ENCODE measurements around the gene CLEC2L. TPM values are rescaled to one million over a fixed set of nuclear protein-coding genes. Genes with fewer than 3 reads are reported as not detected.

CLEC2L gene
- total RNA-seq, 1 donor from 2014 or later: not detected

DNA sequence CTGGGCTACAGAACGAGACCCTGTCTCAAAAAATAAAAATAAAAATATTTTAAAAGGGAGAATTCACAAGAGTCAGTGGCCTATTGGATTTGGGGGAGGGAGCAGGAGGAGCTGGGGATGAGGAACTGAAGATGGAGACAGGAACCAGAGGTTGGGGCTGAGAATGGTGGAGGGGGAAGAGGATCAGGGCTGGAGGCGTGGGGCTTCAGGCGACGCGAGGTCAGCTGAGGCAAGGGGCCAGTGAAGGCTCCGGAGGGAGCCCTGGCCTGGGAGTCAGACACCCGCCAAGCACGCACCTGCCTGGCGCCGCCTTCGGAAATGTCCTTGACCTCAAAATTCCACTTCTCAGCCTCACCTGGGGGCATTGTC lies 671 bp upstream of the CLEC2L start:
- intact Hi-C loops (cut with micrococcal nuclease): no loop called here

DNA sequence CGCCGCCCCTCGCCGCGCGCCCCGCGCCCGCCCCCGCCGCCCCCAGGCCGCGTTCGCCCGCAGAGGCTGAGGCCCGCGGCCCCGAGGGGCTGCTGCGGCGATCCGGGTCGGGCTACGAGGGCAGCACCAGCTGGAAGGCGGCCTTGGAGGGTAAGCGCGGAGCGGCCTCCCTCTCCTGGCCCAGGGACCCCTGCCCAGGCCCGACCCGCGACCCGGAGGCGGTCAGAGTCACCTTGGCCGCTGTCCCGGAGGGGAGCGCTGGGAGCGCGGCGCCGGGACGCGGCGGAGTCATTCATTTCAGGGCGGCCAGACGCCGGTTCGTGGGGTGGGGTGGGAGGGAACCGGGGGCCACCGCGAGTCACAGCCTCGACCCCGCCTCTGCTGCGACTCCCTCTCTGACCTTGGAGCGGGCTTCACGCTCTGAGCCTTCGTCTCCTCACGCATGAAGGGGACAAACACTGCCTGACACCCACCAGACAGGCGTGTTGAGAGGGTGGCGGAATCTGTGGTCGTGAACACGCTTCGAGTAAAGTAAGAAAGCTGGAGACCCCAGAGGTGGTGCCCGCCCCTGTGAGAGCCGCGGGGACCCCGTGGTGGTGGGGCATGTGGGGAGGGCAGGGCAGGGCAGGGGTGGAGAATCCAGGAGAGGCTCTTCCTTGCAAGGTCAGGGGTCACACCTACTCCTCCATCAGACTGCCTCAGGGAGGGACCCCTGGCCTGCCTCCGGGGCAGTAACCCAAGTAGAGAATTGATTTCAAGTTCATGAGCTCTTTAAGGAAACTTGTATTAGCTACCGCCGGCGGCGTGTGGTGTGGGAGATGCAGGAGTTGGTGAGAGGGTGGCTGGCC lies 707 bp downstream of the CLEC2L start:
- intact Hi-C loops (cut with micrococcal nuclease): no loop called here

GRCh38 chr7:139525239-139525638 lies 1.8 kb downstream of the CLEC2L start:
- intact Hi-C loops (cut with micrococcal nuclease): no loop called here

DNA sequence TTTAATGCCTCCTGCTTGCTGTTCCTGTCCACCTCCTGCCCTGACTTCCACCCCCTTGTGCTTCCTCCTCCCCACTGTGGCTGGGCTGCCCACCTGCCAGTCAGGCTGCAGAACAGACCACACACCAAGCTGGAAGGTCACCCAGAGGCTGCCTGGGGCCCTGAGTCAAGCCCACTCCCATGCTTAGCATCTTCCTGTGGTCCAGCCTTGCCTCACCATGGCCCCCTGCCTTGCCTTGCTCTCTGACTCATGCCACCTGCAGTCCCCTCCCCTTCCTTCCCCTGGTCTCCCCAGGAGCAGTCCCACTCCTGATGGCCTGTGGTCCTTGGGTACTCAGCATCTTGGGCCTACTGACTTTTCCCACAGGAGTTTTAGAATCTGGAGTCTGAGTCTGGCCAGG lies 2.3 kb downstream of the CLEC2L start:
- intact Hi-C loops (cut with micrococcal nuclease): no loop called here

DNA sequence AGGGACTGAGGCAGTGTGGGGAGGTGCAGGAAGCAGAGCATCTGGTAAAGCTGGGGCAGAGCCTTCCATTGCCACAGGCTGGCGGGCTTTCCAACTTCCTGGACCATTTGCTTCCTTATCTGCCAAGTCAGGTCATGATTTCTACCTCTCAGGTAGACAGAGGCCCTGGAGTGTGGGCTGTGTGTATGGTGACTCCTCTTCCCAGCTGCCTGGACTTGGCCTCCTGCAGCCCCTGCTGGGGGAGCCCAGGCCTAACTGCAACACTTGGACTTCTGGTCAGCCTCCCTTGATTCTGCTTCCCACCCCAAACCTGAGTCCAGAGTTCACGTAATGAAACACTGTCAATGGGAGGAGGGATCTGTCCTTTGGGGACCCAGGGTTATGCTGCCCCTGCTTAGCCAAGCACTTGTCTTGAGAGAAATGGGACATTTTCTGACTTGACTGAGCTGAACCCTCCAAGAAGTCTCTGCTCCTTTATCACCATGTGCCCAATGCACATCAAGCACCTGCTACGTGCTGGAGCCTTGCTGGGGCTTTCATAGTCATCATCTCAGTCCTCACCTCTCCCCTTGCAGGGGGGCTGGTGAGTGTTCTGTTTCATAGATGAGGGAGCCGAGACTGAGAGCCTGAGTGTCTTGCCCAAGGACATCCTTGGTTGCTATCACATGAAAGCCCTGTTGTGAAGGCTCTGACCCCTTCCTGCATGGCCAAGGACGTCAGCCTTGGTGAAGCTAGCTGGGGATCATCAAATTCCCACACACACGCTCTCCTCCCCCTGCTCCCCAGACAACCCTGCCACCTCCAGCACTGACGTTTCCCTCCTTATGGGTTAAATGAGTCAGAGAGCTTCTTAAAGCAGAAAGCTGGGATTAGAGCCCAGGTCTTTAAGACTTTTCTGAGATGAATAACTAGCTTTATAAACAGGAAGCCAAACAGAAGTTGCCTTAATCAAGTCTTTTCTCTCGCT lies 3.4 kb downstream of the CLEC2L start:
- intact Hi-C loops (cut with micrococcal nuclease): no loop called here

GRCh38 chr7:139531094-139531493 lies 7.6 kb downstream of the CLEC2L start:
- intact Hi-C loops (cut with micrococcal nuclease): no loop called here

DNA sequence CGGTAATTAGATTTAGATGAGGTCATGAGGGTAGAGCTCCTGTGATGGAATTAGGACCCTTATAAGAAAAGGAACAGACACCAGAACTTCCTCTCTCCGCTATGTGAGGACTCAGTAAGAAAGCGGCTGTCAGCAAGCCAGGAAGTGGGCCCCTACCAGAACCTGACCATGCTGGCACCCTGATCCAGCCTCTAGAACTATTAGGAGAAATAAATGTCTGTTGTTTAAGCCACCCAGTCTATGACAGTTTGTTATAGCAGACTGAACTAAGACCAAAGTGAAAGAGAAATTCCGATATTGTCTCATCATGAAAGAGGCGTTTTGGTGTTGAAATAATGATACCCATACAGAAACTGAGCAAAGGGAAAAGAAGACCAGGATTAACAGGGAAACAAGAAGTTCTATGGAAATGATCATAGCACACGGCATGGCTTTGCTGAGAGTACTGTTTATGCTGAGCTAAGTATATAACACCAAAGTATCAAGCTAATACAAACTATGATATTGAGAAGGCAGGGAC lies 9.2 kb downstream of the CLEC2L start:
- intact Hi-C loops (cut with micrococcal nuclease): no loop called here

- intact Hi-C loops (cut with micrococcal nuclease): no loop called here
Observed at GRCh38 chr7:139534096-139534495, 10.6 kb downstream of the CLEC2L start.

DNA sequence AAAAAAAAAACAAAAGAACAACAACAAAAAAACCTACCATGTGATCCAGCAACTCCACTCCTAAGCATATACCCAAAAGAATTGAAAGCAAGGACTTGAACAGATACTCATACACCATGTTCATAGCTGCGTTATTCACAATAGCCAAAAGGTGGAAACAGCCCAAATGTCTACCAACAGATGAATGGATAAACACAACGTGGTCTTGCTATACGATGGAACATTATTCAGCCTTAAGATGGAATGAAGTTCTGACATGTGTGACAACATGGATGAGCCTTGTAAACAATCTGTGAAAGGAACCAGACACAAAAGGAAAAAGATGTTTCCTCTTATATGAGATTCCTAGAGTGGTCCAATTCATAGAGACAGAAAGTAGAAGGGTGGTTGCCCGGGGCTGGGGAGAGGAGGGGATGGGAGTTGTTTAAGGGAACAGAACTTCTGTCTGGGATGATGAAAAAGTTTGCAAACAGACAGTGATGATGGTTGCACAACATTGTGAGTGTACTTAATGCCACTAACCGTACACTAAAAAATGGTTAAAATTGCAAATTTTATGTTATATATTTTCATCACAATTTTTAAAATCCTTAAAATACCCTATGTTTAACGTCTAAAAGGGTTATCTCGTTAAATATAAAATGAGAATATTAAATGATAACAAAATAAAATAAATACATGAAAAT lies 11.6 kb downstream of the CLEC2L start:
- intact Hi-C loops (cut with micrococcal nuclease): no loop called here

- intact Hi-C loops (cut with micrococcal nuclease): no loop called here
Observed at GRCh38 chr7:139536152-139536551, 12.7 kb downstream of the CLEC2L start.

DNA sequence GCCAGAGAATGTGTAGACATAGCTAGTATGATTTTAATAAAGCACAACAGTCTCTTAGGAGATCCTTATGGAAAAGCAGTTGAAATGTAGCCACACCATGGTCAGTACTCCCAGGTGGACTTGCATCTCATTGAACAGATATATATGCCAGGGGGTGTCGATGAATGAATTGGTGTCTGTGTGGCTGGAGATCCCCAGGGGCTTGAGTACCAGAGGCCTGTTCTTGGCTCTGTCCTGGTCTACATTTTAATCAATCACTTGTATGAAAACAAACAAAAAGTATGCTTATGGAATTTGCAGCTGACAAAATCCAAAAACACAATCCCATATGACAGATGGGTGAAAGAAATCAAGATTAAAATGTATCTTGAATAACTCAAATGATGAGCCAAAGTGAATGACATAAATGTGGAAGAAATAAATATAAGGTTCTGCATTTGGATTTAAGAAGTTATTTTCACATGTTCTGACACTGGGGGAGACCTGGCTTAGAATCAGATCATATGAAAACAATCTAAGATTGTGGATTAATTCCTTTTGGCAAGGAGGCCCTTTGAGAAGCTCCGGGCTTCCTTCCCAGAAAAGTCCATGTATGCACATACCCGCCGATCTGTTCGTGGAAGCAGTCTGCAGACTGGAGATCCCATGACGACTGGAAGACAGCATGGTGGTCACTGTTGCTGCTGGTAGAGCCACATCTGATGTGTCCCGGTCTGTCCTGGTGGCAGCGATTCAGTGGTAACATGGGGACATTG lies 15.6 kb downstream of the CLEC2L start:
- intact Hi-C loops (cut with micrococcal nuclease): no loop called here

DNA sequence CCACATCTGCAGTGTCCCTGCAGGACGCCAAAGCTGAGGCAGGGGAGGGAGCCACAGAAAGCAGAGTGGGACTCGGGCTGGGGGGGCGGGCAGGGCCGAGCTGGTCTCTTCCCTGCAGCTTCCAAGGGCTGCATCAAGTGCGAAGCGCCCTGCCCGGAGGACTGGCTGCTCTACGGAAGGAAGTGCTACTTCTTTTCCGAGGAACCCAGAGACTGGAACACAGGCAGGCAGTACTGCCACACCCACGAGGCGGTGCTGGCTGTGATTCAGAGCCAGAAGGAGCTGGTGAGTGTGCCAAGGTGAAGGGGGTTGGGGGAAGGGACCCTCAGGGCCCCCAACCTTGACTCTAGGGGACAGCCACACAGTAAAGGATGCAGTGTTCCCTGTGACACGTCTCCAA lies 16.7 kb downstream of the CLEC2L start:
- intact Hi-C loops (cut with micrococcal nuclease): no loop called here

DNA sequence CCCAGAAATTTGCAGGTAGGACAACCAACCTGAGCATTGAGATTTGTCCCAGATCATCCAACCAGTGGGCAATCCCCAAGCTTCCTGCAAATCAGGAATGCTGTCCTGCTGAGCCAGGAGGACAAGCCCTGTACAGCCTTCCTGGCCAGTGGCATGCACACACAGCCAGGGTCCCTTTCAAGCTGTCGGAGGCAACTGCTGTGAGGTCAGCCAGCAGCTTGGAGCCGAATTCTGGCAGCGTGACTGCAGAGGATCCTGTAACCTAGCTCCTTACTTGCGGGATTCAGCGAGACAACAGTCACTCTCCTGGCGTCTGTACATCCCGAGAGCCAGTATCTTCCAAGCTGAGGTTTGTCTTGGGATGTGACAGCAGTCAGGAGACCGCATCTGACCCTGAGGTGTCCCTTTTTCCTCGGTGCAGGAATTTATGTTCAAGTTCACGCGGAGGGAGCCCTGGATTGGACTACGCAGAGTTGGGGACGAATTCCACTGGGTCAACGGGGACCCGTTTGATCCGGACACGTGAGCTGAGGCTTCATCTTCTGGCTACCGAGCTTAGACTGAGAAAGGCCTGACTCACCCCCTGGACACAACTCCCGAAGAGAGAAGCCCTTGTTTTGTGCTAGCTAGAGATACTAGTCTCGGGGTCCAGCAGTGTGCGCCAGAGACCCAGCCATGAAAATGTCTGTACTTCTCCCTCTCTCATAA lies 18.3 kb downstream of the CLEC2L start:
- intact Hi-C loops (cut with micrococcal nuclease): no loop called here

GRCh38 chr7:139542308-139543151 lies 19.0 kb downstream of the CLEC2L start:
- intact Hi-C loops (cut with micrococcal nuclease): no loop called here

GRCh38 chr7:139543801-139544603 lies 20.5 kb downstream of the CLEC2L start:
- intact Hi-C loops (cut with micrococcal nuclease): no loop called here

DNA sequence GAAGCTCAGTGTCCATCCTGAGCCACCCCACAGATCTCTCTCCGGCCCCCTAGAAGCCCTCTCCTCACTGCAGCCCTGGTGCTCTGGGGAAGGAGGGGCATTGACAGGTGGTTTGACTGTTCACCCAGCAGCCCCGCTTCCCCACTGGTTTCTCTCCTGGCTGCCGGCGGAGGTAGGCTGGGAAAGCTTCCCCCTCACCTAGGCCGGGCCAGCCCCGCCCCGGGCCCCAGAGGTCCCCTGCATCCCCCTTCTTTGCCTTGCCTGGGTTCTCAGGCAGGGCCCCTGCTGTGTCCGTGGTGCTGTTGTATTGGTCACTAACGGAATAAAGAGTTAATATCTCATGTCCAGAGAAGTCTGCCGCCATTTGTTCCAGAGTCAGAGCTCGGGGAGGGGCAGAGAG lies 21.2 kb downstream of the CLEC2L start:
- intact Hi-C loops (cut with micrococcal nuclease): no loop called here

- intact Hi-C loops (cut with micrococcal nuclease): no loop called here
Observed at GRCh38 chr7:139548302-139549028, 25.0 kb downstream of the CLEC2L start.
